ENCODE results near the gene ZNF593OS.

ZNF593OS gene

GRCh38 chr1:26171084-26172072, at the start of gene ZNF593OS:
ZNF593OS (minus strand) TSS chr1:26171832; CDS start chr1:26171661, 171 bp downstream.
- FAIRE-seq (no peak), DNase-seq (ENCODE audit: insufficient read length, low spot score) (no peak)

GRCh38 chr1:26221094-26221493, 49.5 kb upstream of the ZNF593OS start:
- DNase-seq (ENCODE audit: insufficient read length, low spot score) (no peak), FAIRE-seq (no peak)

- no peak for DNase-seq (ENCODE audit: insufficient read length, low spot score)
- no peak for FAIRE-seq
Observed at GRCh38 chr1:26220199-26220912, 48.7 kb upstream of the ZNF593OS start.

GRCh38 chr1:26218906-26219494, 47.4 kb upstream of the ZNF593OS start:
- no peak for DNase-seq (ENCODE audit: insufficient read length, low spot score)
- no peak for FAIRE-seq

GRCh38 chr1:26215246-26215645, 43.6 kb upstream of the ZNF593OS start:
- FAIRE-seq: no peak
- no peak for DNase-seq (ENCODE audit: insufficient read length, low spot score)

GRCh38 chr1:26213335-26213905, 41.8 kb upstream of the ZNF593OS start:
- FAIRE-seq (no peak), DNase-seq (ENCODE audit: insufficient read length, low spot score) (no peak)

- FAIRE-seq (no peak), DNase-seq (ENCODE audit: insufficient read length, low spot score) (no peak)
Observed at GRCh38 chr1:26212726-26213125, 41.1 kb upstream of the ZNF593OS start.

- no peak for FAIRE-seq
- no peak for DNase-seq (ENCODE audit: insufficient read length, low spot score)
Observed at GRCh38 chr1:26210147-26210870, 38.7 kb upstream of the ZNF593OS start.

- no peak for FAIRE-seq
- DNase-seq (ENCODE audit: insufficient read length, low spot score): no peak
Observed at GRCh38 chr1:26203642-26204318, 32.1 kb upstream of the ZNF593OS start.

GRCh38 chr1:26200413-26200812, 28.8 kb upstream of the ZNF593OS start:
- no peak for FAIRE-seq
- DNase-seq (ENCODE audit: insufficient read length, low spot score): no peak

- FAIRE-seq: no peak
- no peak for DNase-seq (ENCODE audit: insufficient read length, low spot score)
Observed at GRCh38 chr1:26197813-26198212, 26.2 kb upstream of the ZNF593OS start.

- FAIRE-seq (no peak), DNase-seq (ENCODE audit: insufficient read length, low spot score) (no peak)
Observed at GRCh38 chr1:26197301-26197700, 25.7 kb upstream of the ZNF593OS start.

- FAIRE-seq (no peak), DNase-seq (ENCODE audit: insufficient read length, low spot score) (no peak)
Observed at GRCh38 chr1:26195805-26196204, 24.2 kb upstream of the ZNF593OS start.

GRCh38 chr1:26191739-26192138, 20.1 kb upstream of the ZNF593OS start:
- no peak for FAIRE-seq
- DNase-seq (ENCODE audit: insufficient read length, low spot score): no peak

GRCh38 chr1:26190373-26190987, 18.8 kb upstream of the ZNF593OS start, which contains the start of gene CATSPER4:
CATSPER4 (plus strand) TSS chr1:26190602; CDS start chr1:26190628, 26 bp downstream.
- no peak for DNase-seq (ENCODE audit: insufficient read length, low spot score)
- no peak for FAIRE-seq

GRCh38 chr1:26189751-26190275, 18.2 kb upstream of the ZNF593OS start:
- no peak for FAIRE-seq

GRCh38 chr1:26189331-26189730, 17.7 kb upstream of the ZNF593OS start:
- DNase-seq (ENCODE audit: insufficient read length, low spot score): no peak
- no peak for FAIRE-seq

More at GRCh38 chr1:26189751-26190275, 18.2 kb upstream of the ZNF593OS start:
- no peak for DNase-seq (ENCODE audit: insufficient read length, low spot score)

- no peak for FAIRE-seq
- no peak for DNase-seq (ENCODE audit: insufficient read length, low spot score)
Observed at GRCh38 chr1:26188477-26188876, 16.8 kb upstream of the ZNF593OS start.

- FAIRE-seq: no peak
- no peak for DNase-seq (ENCODE audit: insufficient read length, low spot score)
Observed at GRCh38 chr1:26187882-26188281, 16.2 kb upstream of the ZNF593OS start.

Data from GM19239 (cell line).